HL-60 (cell line): ENCODE measurements around the gene MAP7D3.

ENCODE experiments used
- DNase-seq, 2 experiments: peaks; one replicate each; pipeline ENCODE4 v3.0.0-alpha.2; 2010 to 2020; ENCODE audit warnings: low read depth in 1 of 2, low spot score in 1 of 2
- H3K27ac ChIP-seq: fragments of 250-450 bp; sonication (Bioruptor Pico); replicated peaks from 2 replicates; pipeline ENCODE4 v1.5.1; 2020; ENCODE audit warnings: mild to moderate bottlenecking, moderate library complexity
- H3K27me3 ChIP-seq: fragments of 250-450 bp; sonication (Bioruptor Pico); 2 replicates; pipeline ENCODE4 v1.5.1; 2021; ENCODE audit warnings: mild to moderate bottlenecking, moderate library complexity; ENCODE audit not compliant: insufficient read depth, poor library complexity, severe bottlenecking
- H3K4me3 ChIP-seq: replicated peaks from 2 replicates; pipeline ENCODE4 v1.5.1; 2011; ENCODE audit warnings: mild to moderate bottlenecking, control low read depth, low read length; ENCODE audit not compliant: insufficient read depth
- GABPA ChIP-seq: IDR thresholded peaks from 2 replicates; pipeline ENCODE4 v1.6.1; 2012; ENCODE audit warnings: low read depth
- POLR2AphosphoS5 ChIP-seq: IDR thresholded peaks from 2 replicates; pipeline ENCODE4 v1.6.1; 2012; ENCODE audit warnings: low read depth
- REST ChIP-seq: IDR thresholded peaks from 2 replicates; pipeline ENCODE4 v1.6.1; 2012; ENCODE audit warnings: low read depth; ENCODE audit not compliant: insufficient replicate concordance
- SPI1 ChIP-seq: IDR thresholded peaks from 2 replicates; pipeline ENCODE4 v1.6.1; 2012; ENCODE audit warnings: low read depth, mild to moderate bottlenecking, borderline replicate concordance
- TF ChIP-seq, protein P1 (sequence below): IDR thresholded peaks from one replicate; pipeline ENCODE4 v1.5.1; 2011; ENCODE audit warnings: low read length, control low read depth, inconsistent platforms; ENCODE audit not compliant: insufficient read depth

The MAP7D3 gene

DNA sequence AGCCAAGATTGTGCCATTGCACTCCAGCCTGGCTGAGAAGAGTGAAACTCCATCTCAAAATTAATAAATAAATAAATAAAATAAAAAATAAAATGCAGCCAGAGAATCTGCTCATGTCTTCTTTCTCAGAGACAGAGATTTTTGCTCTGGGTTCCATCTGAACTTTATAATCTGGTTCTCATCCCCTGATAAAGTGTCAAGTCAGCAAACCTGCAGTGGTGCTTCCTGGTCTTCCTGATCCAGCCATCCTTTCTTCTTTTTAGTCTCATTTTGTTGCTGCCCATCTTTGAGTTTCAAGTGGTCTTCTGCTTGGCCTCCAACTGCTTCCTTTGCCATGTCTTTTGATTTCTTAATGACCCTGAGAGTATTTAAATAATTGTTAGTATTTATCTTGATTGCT is 24.1 kb downstream of the MAP7D3 start:
- no peak for TF ChIP-seq REST
- TF ChIP-seq GABPA: no peak
- no peak for TF ChIP-seq POLR2AphosphoS5
- TF ChIP-seq, protein P1, sequence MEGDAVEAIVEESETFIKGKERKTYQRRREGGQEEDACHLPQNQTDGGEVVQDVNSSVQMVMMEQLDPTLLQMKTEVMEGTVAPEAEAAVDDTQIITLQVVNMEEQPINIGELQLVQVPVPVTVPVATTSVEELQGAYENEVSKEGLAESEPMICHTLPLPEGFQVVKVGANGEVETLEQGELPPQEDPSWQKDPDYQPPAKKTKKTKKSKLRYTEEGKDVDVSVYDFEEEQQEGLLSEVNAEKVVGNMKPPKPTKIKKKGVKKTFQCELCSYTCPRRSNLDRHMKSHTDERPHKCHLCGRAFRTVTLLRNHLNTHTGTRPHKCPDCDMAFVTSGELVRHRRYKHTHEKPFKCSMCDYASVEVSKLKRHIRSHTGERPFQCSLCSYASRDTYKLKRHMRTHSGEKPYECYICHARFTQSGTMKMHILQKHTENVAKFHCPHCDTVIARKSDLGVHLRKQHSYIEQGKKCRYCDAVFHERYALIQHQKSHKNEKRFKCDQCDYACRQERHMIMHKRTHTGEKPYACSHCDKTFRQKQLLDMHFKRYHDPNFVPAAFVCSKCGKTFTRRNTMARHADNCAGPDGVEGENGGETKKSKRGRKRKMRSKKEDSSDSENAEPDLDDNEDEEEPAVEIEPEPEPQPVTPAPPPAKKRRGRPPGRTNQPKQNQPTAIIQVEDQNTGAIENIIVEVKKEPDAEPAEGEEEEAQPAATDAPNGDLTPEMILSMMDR: no peak
- TF ChIP-seq SPI1: no peak
- Histone ChIP-seq H3K27me3 (no peaks in the 10 kb centered on the region), H3K27ac (no peak overlapping the region), H3K4me3 (no peak overlapping the region)
- no peak for DNase-seq

GRCh38 chrX:136221851-136222513 is 29.2 kb downstream of the MAP7D3 start:
- no peak overlapping the region for H3K4me3 ChIP-seq
- H3K27ac ChIP-seq: no peak overlapping the region
- TF ChIP-seq, protein P1: no peak
- TF ChIP-seq POLR2AphosphoS5: no peak
- TF ChIP-seq SPI1: no peak
- TF ChIP-seq GABPA: no peak
- H3K27me3 ChIP-seq: no peaks in the 10 kb centered on the region
- DNase-seq: no peak

GRCh38 chrX:136220951-136221350 is 30.2 kb downstream of the MAP7D3 start:
- no peaks in the 10 kb centered on the region for H3K27me3 ChIP-seq
- TF ChIP-seq, protein P1: no peak
- TF ChIP-seq SPI1 (no peak), REST (no peak), GABPA (no peak), POLR2AphosphoS5 (no peak)
- H3K27ac ChIP-seq: no peak overlapping the region
- no peak overlapping the region for H3K4me3 ChIP-seq
- DNase-seq: no peak

DNA sequence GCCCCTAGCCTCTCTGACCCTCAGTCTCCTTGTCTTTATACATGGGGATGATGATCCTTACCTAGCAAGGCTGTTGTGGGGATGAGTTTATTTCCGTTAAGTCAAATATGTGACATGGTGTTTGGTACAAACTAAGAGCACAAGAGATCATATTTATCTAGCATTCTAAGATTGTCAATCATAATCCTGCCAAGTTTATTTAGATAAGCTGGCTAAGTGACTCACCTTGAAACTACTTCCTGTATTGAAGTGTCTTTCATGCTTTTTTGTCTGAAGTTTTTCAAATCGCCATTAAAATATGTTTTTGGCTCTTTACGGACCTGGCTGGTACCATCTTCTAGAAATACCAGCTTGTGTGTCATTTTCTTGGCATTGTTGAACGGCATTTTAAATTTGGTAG is 30.7 kb downstream of the MAP7D3 start:
- Histone ChIP-seq H3K27me3 (no peaks in the 10 kb centered on the region), H3K27ac (no peak overlapping the region), H3K4me3 (no peak overlapping the region)
- DNase-seq: no peak
- TF ChIP-seq, protein P1: no peak
- TF ChIP-seq GABPA (no peak), SPI1 (no peak)
